Endothelial cell of umbilical vein (primary cell): ENCODE data around the gene INPP5F. TPM values are rescaled to one million over a fixed set of nuclear protein-coding genes. Genes with fewer than 3 reads are reported as not detected.
"Not testable (repeated sequence)": the region's sequence is repeated elsewhere in the genome, so short reads cannot be mapped to it uniquely, and the experiment has no call there.

Source experiments
- BruUV-seq: library from RNA; stranded (reverse); fragments of 400-500 nt; replicated peaks from 2 replicates; lab custom pipeline; 2021; lab: Mats Ljungman, UMichigan
- CTCF ChIA-PET: fragments of 300-600, 350-600 bp; sonication (Branson Sonifier 250); formaldehyde crosslinking; loops from one replicate; lab custom pipeline; 2021; ENCODE audit warnings: antibody characterized with exemption, inconsistent platforms; lab: Charles Lee
- POLR2A ChIA-PET: fragments of 300-600, 350-600 bp; sonication (Branson Sonifier 250); formaldehyde crosslinking; loops from one replicate; lab custom pipeline; 2021; ENCODE audit warnings: antibody characterized with exemption, inconsistent platforms; lab: Charles Lee
- DNase-seq: peaks from one replicate; pipeline ENCODE4 v3.0.0-alpha.2; 2011; ENCODE audit warnings: low read depth, low spot score
- FAIRE-seq: peaks from 2 replicates; lab custom pipeline; 2011; peaks lifted over from hg19 to GRCh38; lab: Jason Lieb, UNC
- H2AFZ ChIP-seq: 2 replicates; pipeline ENCODE4 v1.6.0; 2012; ENCODE audit warnings: low read depth, low read length, control low read depth, inconsistent platforms
- H3K27ac ChIP-seq: 2 replicates; pipeline ENCODE4 v1.5.1; 2011; ENCODE audit warnings: low read depth, mild to moderate bottlenecking, control low read depth, low read length, moderate library complexity; ENCODE audit not compliant: insufficient read depth
- H3K27me3 ChIP-seq, 2 experiments: 2 replicates each; pipeline versions ENCODE4 v1.6.0 to v1.6.1; 2011; ENCODE audit warnings: low read length in 2 of 2, mixed read lengths in 1 of 2; ENCODE audit not compliant: control insufficient read depth in 2 of 2, insufficient read depth in 2 of 2
- H3K36me3 ChIP-seq, 2 experiments: 2 replicates in 1 of 2; 3 replicates in 1 of 2; pipeline ENCODE4 v1.5.1; 2011; ENCODE audit warnings: low read length in 2 of 2, mild to moderate bottlenecking in 1 of 2, moderate library complexity in 1 of 2; ENCODE audit not compliant: control insufficient read depth in 2 of 2, insufficient read depth in 2 of 2; ENCODE audit errors: extremely low read depth in 1 of 2
- H3K4me1 ChIP-seq: 3 replicates; pipeline ENCODE4 v1.5.1; 2011; ENCODE audit warnings: mild to moderate bottlenecking, low read length; ENCODE audit not compliant: control insufficient read depth, insufficient read depth; ENCODE audit errors: extremely low read depth
- H3K4me2 ChIP-seq: 2 replicates; pipeline ENCODE4 v1.6.1; 2011; ENCODE audit warnings: low read length, control low read depth, mixed read lengths; ENCODE audit not compliant: insufficient read depth
- H3K4me3 ChIP-seq, 3 experiments: fragments of 200-600 bp in 1 of 3; sonication (generic), shearing (Covaris generic) in 1 of 3; replicated peaks in 1 of 3; 2 replicates each; pipeline ENCODE4 v1.5.1; 2011 to 2016; ENCODE audit warnings: control low read depth in 3 of 3, low read length in 3 of 3, mild to moderate bottlenecking in 2 of 3, inconsistent platforms in 1 of 3, low read depth in 1 of 3, moderate library complexity in 1 of 3; ENCODE audit not compliant: insufficient read depth in 1 of 3
- H3K79me2 ChIP-seq: 2 replicates; pipeline ENCODE4 v1.6.0; 2012; ENCODE audit warnings: low read length, inconsistent platforms; ENCODE audit not compliant: control insufficient read depth, insufficient read depth
- H3K9ac ChIP-seq: replicated peaks from 2 replicates; pipeline ENCODE3; 2011; ENCODE audit warnings: low read length, control low read depth; ENCODE audit not compliant: insufficient read depth; ENCODE audit errors: extremely low read depth
- H3K9me1 ChIP-seq: replicated peaks from 3 replicates; pipeline ENCODE4 v1.6.0; 2011; ENCODE audit warnings: mild to moderate bottlenecking, low read length; ENCODE audit not compliant: control insufficient read depth, insufficient read depth; ENCODE audit errors: extremely low read depth
- H3K9me3 ChIP-seq: replicated peaks from 2 replicates; pipeline ENCODE4 v1.5.1; 2012; ENCODE audit warnings: low read length, inconsistent platforms; ENCODE audit not compliant: control insufficient read depth, insufficient read depth
- H4K20me1 ChIP-seq: replicated peaks from 2 replicates; pipeline ENCODE3; 2011; ENCODE audit warnings: mild to moderate bottlenecking, low read length; ENCODE audit not compliant: control insufficient read depth, insufficient read depth; ENCODE audit errors: extremely low read depth
- GATA2 ChIP-seq: IDR thresholded peaks from 2 replicates; pipeline ENCODE4 v1.7.0; 2011; ENCODE audit warnings: low read depth, mild to moderate bottlenecking, moderate library complexity, mixed read lengths, low read length; ENCODE audit not compliant: insufficient read length, insufficient read depth
- JUN ChIP-seq: IDR thresholded peaks from 2 replicates; pipeline ENCODE4 v1.6.1; 2011; ENCODE audit warnings: borderline replicate concordance, low read depth; ENCODE audit not compliant: insufficient read length, insufficient read depth
- MYC ChIP-seq: IDR thresholded peaks from one replicate; pipeline ENCODE4 v1.6.1; 2011; ENCODE audit warnings: mild to moderate bottlenecking, low read depth, low read length
- POLR2A ChIP-seq: IDR thresholded peaks from 2 replicates; pipeline ENCODE4 v1.6.1; 2012; ENCODE audit warnings: low read depth, mild to moderate bottlenecking, control low read depth, low read length
- POLR2AphosphoS5 ChIP-seq: IDR thresholded peaks from 2 replicates; pipeline ENCODE4 v1.6.1; 2012; ENCODE audit warnings: low read depth, mild to moderate bottlenecking, control low read depth, low read length, moderate library complexity; ENCODE audit not compliant: insufficient read depth
- dilution Hi-C: fragments of 300-500 bp; cut with MboI; formaldehyde crosslinking; loops from one replicate; pipeline ENCODE4 v1.15.0; 2019; ENCODE audit warnings: low sequenced_read_pairs; ENCODE audit not compliant: extremely low pct_ligation_motif_present
- intact Hi-C: fragments of 100-400 bp; cut with micrococcal nuclease; formaldehyde crosslinking; loops from one replicate; pipeline ENCODE4 v1.10.0; 2022
- polyA plus RNA-seq, 4 experiments: library from polyadenylated mRNA; depleted of rRNA in 3 of 4; stranded (reverse) in 3 of 4; unstranded in 1 of 4; fragments of >200 nt; gene quantifications; 2 replicates each; pipeline versions ENCODE4 v1.2.1 to v1.2.3, GENCODE V29; 2011 to 2012; ENCODE audit warnings: missing spikeins in 1 of 4
- total RNA-seq: library from RNA; stranded (reverse); gene quantifications from 2 replicates; pipeline ENCODE4 v1.2.3, GENCODE V29; 2021
- TF ChIP-seq, protein P1 (sequence below), 2 donors: IDR thresholded peaks; 1 replicate in 1 of 2; 2 replicates in 1 of 2; pipeline ENCODE4 v1.5.1; 2011; ENCODE audit warnings: low read length in 2 of 2, mild to moderate bottlenecking in 2 of 2, moderate library complexity in 2 of 2, control low read depth in 1 of 2, inconsistent platforms in 1 of 2, low read depth in 1 of 2; ENCODE audit not compliant: insufficient read depth in 1 of 2; ENCODE audit errors: extremely low read depth in 1 of 2

The INPP5F gene
- total and polyA plus RNA-seq, 2 donors (not counting 3 experiments of a cell fraction or from before 2014, with no cell fraction given): 6.1 to 20.3 TPM

DNA sequence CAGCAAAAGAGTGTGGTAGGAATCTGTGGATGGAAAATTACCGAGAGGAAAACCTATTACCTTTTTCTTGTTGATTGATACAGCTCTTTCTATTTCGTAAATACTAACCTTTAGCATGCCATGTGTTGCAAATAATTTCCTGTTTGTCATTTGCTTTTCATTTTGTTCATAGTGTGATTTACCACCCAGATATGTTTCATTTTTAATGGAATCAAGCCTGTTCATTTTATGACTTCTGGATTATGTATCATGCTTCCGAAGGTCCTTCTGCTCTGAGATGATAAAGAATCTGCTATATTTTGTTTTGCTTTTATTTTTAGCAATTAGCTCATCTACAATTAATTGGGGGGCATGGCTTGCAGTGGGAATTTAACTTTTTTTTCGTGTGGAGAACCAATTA lies 46.5 kb downstream of the INPP5F start:
- Histone ChIP-seq H3K4me2 (no peak overlapping the region), H2AFZ (no peak overlapping the region), H3K4me3 (no peak overlapping the region), H3K9ac (peak overlapping the region; percentile 11), H3K27ac (peak overlapping the region; percentile 54), H3K9me1 (no peaks in the 10 kb centered on the region), H4K20me1 (no peaks in the 10 kb centered on the region), H3K36me3 (no peaks in the 10 kb centered on the region), H3K9me3 (no peaks in the 10 kb centered on the region), H3K79me2 (peaks cover 15% of the 10 kb centered on the region), H3K4me1 (peaks cover 49% of the 10 kb centered on the region), H3K27me3 (no peaks in the 10 kb centered on the region)
- no TSS peak for BruUV-seq
- dilution Hi-C loops: no loop called here
- intact Hi-C loops: loop anchor here (1.0 kb wide), 1 partner anchor 22 kb away; no protein-coding TSS in a partner anchor
- POLR2A ChIA-PET: no interaction called here
- FAIRE-seq (peak; percentile 64), DNase-seq (peak; percentile 77)
- CTCF ChIA-PET: interaction anchor here (0.9 to 6.9 kb wide), 3 partner anchors 9 to 21 kb away, joined by 3 to 67 read pairs (median 6); no protein-coding TSS in a partner anchor
- peak; percentile 52 for TF ChIP-seq JUN
- TF ChIP-seq GATA2: peak; percentile 27
- no peak for TF ChIP-seq MYC
- TF ChIP-seq POLR2A: no peak
- TF ChIP-seq, protein P1, sequence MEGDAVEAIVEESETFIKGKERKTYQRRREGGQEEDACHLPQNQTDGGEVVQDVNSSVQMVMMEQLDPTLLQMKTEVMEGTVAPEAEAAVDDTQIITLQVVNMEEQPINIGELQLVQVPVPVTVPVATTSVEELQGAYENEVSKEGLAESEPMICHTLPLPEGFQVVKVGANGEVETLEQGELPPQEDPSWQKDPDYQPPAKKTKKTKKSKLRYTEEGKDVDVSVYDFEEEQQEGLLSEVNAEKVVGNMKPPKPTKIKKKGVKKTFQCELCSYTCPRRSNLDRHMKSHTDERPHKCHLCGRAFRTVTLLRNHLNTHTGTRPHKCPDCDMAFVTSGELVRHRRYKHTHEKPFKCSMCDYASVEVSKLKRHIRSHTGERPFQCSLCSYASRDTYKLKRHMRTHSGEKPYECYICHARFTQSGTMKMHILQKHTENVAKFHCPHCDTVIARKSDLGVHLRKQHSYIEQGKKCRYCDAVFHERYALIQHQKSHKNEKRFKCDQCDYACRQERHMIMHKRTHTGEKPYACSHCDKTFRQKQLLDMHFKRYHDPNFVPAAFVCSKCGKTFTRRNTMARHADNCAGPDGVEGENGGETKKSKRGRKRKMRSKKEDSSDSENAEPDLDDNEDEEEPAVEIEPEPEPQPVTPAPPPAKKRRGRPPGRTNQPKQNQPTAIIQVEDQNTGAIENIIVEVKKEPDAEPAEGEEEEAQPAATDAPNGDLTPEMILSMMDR (IDR thresholded peaks at IDR 0.05; ENCODE audit: extremely low read depth in 1 of 2, insufficient read depth in 1 of 2, low read depth in 1 of 2, low read length in 2 of 2): no peak
- TF ChIP-seq POLR2AphosphoS5: peak; percentile 37

- H3K9ac ChIP-seq, H3K9me3 ChIP-seq, H3K9me1 ChIP-seq, DNase-seq, dilution Hi-C loops, BruUV-seq, H2AFZ ChIP-seq, H3K36me3 ChIP-seq, H3K4me2 ChIP-seq, H3K4me3 ChIP-seq, H4K20me1 ChIP-seq, H3K27me3 ChIP-seq, FAIRE-seq, intact Hi-C loops, POLR2A ChIA-PET: not testable (repeated sequence)
- Histone ChIP-seq H3K4me1 (peaks cover 42% of the 10 kb centered on the region), H3K79me2 (peaks cover 15% of the 10 kb centered on the region), H3K27ac (peak overlapping the region; percentile 30)
- CTCF ChIA-PET: interaction anchor here (1.0 to 6.9 kb wide), 2 partner anchors 11 to 22 kb away, joined by 6 to 67 read pairs; no protein-coding TSS in a partner anchor
These were observed 47.2 kb downstream of the INPP5F start for GRCh38 chr10:119773041-119773440.
